ENCODE results near the gene SYT5. TPM values are rescaled to one million over a fixed set of nuclear protein-coding genes. Genes with fewer than 3 reads are reported as not detected.
A peak's percentile ranks its signal among the peaks of the same experiment; 100 is the strongest.

SYT5 gene
- total and polyA plus RNA-seq, 9 of the 15 experiments (the other 6 are each of a cell fraction or from before 2014, with no cell fraction given), result 1.3 to 20.9 (median 8.8) TPM

DNA sequence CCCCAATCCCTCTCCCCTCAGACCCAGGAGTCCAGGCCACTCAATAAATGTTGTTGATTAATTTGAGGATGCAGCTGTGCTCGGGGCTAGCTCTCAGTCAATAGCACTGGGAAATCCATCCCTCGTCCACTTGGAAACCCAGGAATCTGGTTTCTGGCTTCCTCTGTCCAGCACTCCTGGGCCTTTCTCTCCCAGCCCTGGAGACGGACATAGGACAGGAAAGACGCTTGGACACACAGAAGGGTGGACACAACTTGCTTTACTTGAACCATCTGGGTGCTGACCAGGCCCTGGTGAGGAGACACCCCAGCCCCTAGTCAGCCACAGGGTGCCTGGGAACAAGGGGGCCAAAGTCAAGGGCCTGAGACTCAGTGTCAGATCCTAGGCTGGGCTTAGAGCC lies 21.7 kb downstream of the SYT5 start (continued):
- TF ChIP-seq, protein P1, sequence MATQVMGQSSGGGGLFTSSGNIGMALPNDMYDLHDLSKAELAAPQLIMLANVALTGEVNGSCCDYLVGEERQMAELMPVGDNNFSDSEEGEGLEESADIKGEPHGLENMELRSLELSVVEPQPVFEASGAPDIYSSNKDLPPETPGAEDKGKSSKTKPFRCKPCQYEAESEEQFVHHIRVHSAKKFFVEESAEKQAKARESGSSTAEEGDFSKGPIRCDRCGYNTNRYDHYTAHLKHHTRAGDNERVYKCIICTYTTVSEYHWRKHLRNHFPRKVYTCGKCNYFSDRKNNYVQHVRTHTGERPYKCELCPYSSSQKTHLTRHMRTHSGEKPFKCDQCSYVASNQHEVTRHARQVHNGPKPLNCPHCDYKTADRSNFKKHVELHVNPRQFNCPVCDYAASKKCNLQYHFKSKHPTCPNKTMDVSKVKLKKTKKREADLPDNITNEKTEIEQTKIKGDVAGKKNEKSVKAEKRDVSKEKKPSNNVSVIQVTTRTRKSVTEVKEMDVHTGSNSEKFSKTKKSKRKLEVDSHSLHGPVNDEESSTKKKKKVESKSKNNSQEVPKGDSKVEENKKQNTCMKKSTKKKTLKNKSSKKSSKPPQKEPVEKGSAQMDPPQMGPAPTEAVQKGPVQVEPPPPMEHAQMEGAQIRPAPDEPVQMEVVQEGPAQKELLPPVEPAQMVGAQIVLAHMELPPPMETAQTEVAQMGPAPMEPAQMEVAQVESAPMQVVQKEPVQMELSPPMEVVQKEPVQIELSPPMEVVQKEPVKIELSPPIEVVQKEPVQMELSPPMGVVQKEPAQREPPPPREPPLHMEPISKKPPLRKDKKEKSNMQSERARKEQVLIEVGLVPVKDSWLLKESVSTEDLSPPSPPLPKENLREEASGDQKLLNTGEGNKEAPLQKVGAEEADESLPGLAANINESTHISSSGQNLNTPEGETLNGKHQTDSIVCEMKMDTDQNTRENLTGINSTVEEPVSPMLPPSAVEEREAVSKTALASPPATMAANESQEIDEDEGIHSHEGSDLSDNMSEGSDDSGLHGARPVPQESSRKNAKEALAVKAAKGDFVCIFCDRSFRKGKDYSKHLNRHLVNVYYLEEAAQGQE (IDR thresholded peaks at IDR 0.05; ENCODE audit: borderline replicate concordance), result peak; percentile 29; the same call in 1 of the 2 replicates
- TF ChIP-seq, protein P1 (CRISPR knock-in tag; IDR thresholded peaks at IDR 0.05; ENCODE audit: low read depth), result no peak
